GM18873 (cell line): ENCODE measurements around the gene ALCAM.
"Not testable (repeated sequence)": the region's sequence is repeated elsewhere in the genome, so short reads cannot be mapped to it uniquely, and the experiment has no call there.

Source experiments
- ATAC-seq: cut with Tn5 transposase; IDR thresholded peaks from one replicate; pipeline ENCODE4 v1.9.1; 2021; ENCODE audit warnings: mild to moderate bottlenecking, moderate library complexity, moderate number of reproducible peaks; ENCODE audit not compliant: unreplicated experiment, low FRiP score

ALCAM gene

GRCh38 chr3:105561876-105562275, 195.2 kb downstream of the ALCAM start:
- ATAC-seq = no peak

GRCh38 chr3:105564546-105565288, 198.0 kb downstream of the ALCAM start:
- no peak for ATAC-seq

GRCh38 chr3:105571005-105571404, 204.3 kb downstream of the ALCAM start:
- no peak for ATAC-seq

DNA sequence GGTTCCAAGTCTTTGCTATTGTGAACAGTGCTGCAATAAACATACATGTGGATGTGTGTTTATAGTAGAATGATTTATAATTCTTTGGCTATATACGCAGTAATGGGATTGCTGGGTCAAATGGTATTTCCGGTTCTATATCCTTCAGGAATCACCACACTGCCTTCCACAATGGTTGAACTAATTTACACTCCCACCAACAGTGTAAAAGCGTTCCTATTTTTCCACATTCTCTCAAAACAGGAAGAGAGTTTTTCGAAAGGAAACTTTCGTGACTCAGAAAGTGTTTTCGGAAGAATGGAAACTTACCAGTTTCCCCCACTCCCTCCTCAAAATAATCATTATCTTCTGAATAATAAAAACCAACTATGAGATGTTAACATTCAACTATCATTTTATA, 205.8 kb downstream of the ALCAM start:
- no peak for ATAC-seq

- ATAC-seq = no peak
Observed at GRCh38 chr3:105579439-105579838, 212.7 kb downstream of the ALCAM start.

- ATAC-seq = no peak
Observed at GRCh38 chr3:105580296-105580965, 213.7 kb downstream of the ALCAM start.

- ATAC-seq = no peak
Observed at GRCh38 chr3:105582015-105582414, 215.3 kb downstream of the ALCAM start.

GRCh38 chr3:105584003-105584790, 217.5 kb downstream of the ALCAM start:
- ATAC-seq = no peak

GRCh38 chr3:105593315-105593714, 226.6 kb downstream of the ALCAM start:
- ATAC-seq = no peak

- ATAC-seq = no peak
Observed at GRCh38 chr3:105594219-105594618, 227.5 kb downstream of the ALCAM start.

- no peak for ATAC-seq
Observed at GRCh38 chr3:105598042-105598796, 231.5 kb downstream of the ALCAM start.

GRCh38 chr3:105599350-105599749, 232.6 kb downstream of the ALCAM start:
- no peak for ATAC-seq

GRCh38 chr3:105601756-105602155, 235.0 kb downstream of the ALCAM start:
- not testable (repeated sequence) for ATAC-seq

DNA sequence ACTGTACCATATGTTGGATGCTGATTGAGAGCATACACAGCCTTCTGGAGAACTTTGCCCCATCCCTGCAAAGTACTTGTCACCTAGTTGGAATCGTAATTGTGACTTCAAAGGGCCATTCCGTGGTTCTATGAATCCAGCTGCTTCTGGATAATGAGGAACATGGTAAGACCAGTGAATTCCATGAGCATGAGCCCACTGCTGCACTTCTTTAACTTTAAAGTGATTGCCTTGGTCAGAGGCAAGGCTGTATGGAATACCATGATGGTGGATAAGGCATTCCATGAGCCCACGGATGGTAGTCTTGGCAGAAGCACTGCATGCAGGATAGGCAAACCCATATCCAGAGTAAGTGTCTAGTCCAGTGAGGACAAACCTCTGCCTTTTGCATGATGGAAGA, 235.6 kb downstream of the ALCAM start:
- not testable (repeated sequence) for ATAC-seq

DNA sequence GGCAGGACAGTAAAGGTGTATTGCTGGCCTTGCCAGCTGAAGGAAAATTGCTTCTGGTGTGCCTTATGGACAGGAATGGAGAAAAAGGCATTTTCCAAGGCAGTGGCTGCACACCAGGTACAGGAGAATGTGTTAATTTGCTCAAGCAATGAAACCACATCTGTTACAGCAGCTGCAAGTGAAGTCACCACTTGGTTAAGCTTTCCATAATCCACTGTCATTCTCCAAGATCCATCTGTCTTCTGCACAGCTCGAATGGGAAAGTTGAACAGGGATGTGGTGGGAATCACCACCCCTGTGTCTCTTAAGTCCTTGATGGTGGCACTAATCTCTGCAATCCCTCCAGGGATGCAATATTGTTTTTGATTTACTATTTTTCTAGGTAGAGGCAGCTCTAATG, 236.8 kb downstream of the ALCAM start:
- ATAC-seq = not testable (repeated sequence)

GRCh38 chr3:105606016-105606415, 239.3 kb downstream of the ALCAM start:
- ATAC-seq = no peak

DNA sequence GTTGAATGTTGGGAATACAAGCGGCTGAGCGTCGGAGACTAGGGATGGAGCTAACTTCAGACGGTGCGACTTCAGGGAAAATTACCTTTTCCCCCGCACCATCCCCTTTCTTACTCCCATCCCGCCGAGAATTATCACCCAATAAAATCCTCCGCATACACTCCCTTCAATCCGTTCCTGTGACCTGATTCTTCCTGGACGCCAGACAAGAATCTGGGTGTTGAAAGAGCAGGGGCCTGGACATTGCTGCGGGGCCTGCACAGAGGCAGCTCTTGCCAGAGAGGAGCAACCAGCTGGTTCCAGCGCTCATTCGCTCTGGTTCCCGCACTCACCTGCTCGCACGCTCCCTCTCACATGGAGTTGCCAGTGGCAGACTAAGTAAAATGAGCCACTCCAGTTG, 241.9 kb downstream of the ALCAM start:
- ATAC-seq = no peak

DNA sequence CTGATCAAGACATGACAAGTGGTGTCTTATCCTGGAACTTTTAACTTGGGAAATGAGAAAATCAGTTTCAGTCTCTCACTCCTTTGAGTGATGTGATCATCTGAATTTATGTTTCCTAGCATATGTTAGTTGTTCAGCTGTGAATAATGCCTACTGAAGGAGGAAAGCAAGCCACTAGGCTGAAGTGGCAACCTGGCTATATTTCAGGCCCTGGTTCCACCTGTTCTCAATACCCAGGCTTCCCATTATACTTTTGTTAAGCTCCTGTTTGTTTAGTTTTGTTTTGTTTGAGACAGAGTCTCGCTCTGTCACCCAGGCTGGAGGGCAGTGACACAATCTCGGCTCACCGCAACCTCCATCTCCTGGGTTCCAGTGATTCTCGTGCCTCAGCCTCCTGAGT, 243.8 kb downstream of the ALCAM start:
- ATAC-seq = no peak

- ATAC-seq = no peak
Observed at GRCh38 chr3:105611304-105612192, 244.8 kb downstream of the ALCAM start.

DNA sequence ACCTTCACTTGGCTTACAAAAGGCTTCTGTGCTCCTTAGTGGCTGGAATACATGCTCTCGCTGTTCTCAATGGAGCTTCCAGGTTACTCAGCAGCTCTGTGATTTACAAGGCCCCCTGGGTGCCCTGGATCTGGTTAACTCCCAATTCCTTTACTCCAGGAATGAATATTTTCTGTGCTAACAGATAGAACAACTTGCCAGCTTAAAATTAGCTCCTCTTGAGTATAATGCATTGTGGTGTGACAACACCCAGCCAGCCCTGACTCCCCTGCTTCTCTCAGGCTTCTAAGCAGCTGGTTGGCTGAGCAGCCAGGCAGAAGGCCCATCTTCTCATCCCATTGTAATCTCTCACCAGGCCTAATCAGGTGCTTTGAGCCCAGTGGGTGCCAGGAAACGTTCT, 246.4 kb downstream of the ALCAM start:
- ATAC-seq = no peak
